Measurements from ENCODE around the gene ANXA7.
"Not testable (repeated sequence)": the region's sequence is repeated elsewhere in the genome, so short reads cannot be mapped to it uniquely, and the experiment has no call there.

ANXA7 gene

DNA sequence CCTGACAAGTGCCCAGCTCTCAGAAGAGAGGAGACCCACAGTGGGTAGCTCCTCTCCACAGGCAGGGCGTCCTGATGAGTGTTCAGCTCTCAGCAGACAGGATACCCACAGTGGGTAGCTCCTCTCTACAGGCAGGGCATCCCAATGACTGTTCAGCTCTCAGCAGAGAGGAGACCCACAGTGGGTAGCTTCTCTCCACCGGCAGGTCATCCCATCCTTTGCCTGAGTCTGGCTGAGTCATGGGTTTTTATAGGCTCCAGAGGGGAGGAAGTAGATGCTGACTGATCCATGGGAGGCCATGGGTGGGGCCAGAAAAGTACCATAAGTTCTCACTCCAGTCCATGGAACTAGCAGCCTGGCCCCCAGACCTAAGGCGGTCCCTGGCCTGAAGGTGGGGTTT is 73.7 kb downstream of the ANXA7 start:
- in situ Hi-C loops (cut with MboI; ENCODE audit: low sequenced_read_pairs): no loop called here

DNA sequence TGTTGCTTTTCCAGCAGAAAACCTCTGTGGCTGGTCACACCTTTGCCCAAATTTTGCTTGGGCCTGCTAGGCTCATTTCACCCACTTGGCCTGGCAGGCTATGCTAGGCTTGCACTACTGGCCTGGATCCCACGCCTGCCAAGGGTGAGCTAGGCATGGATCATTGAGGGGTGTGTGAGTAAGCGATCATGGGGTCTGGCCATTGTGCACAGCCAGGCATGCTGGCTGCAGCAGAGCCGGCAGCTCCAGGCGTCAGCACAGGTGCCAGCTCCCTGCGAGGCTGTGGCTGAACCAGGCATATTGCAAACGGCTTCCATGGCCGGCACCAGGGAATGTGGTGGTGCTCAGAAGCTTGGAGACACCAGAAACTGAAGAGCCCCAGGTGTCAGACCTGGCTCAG is 74.4 kb downstream of the ANXA7 start:
- in situ Hi-C loops (cut with MboI; ENCODE audit: low sequenced_read_pairs): no loop called here

DNA sequence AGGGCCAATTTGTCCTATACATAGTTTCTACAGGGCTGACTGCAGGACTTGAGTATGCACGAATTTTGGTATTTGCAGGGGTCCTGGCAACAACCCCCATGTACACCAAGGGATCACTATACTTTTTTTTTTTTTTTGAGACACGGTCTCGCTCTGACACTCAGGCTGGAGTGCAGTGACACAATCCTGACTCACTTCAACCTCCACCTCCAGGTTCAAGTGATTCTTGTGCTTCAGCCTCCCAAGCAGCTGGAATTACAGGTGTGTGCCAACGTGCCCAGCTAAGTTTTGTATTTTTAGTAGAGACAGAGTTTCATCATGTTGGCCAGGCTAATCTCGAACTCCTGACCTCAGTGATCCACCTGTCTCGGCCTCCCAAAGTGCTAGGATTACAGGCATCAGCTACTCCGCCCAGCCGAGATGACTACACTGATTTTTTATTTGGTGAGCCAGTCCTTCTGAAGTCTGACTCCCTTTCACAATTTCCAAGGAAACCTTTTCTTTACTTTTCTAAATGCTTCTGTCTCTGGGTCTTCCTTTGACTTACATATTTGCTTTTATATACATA is 75.0 kb downstream of the ANXA7 start:
- in situ Hi-C loops (cut with MboI; ENCODE audit: low sequenced_read_pairs): no loop called here

DNA sequence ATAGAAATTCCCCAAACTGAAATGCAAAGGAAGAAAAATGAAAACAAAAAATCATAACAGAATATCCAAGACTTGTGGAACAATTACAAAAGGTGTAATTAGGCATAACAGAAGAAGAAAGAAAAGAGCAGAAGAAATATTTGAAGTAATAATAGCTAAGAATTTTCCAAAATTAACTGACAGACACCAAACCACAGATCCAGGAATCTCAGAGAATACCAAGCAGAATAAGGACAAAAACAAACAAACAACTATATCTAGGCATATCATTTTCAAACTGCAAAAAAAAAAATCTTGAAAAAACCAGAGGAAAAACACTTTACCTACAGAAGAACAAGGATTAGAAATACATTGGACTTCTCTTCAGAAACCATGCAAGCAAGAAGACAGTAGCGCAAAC is 80.7 kb downstream of the ANXA7 start:
- in situ Hi-C loops (cut with MboI; ENCODE audit: low sequenced_read_pairs): no loop called here

DNA sequence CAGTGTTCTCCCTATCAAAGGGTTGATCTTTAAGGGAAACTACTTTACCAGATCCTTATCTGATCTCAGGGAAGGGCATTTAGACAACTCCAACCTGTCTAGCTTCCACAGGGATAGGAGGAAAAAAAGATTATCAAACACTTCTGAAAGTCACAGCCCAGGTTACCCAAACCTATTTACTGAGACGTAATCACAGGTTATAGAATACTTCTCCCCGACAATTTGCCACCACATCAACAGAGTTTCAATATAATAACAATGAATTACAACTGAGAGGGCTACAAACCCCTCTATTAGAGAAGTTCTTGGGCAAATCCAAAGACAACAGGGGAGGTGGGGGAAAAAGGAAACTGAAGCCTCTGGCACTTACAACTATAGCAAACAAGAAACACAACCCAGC is 81.5 kb downstream of the ANXA7 start:
- in situ Hi-C loops (cut with MboI; ENCODE audit: low sequenced_read_pairs): no loop called here

DNA sequence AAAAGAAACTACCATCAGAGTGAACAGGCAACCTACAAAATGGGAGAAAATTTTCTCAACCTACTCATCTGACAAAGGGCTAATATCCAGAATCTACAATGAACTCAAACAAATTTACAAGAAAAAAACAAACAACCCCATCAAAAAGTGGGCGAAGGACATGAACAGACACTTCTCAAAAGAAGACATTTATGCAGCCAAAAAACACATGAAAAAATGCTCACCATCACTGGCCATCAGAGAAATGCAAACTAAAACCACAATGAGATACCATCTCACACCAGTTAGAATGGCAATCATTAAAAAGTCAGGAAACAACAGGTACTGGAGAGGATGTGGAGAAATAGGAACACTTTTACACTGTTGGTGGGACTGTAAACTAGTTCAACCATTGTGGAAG is 85.3 kb downstream of the ANXA7 start:
- in situ Hi-C loops (cut with MboI; ENCODE audit: low sequenced_read_pairs): not testable (repeated sequence)

DNA sequence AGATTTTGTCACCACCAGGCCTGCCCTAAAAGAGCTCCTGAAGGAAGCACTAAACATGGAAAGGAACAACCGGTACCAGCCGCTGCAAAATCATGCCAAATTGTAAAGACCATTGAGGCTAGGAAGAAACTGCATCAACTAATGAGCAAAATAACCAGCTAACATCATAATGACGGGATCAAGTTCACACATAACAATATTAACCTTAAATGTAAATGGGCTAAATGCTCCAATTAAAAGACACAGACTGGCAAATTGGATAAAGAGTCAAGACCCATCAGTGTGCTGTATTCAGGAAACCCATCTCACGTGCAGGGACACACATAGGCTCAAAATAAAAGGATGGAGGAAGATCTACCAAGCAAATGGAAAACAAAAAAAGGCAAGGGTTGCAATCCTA is 88.6 kb downstream of the ANXA7 start:
- in situ Hi-C loops (cut with MboI; ENCODE audit: low sequenced_read_pairs): not testable (repeated sequence)

Measured in HL-60/S4 (cell line).